Smooth muscle cell (in vitro differentiated cells): ENCODE results near the gene LHFPL3. TPM values are rescaled to one million over a fixed set of nuclear protein-coding genes. Genes with fewer than 3 reads are reported as not detected.

ENCODE experiments used
- DNase-seq: peaks from one replicate; lab custom pipeline; 2025; ENCODE audit not compliant: unreplicated experiment; lab: John Stamatoyannopoulos, UW
- H2AFZ ChIP-seq: fragments of 200-600 bp; sonication (generic); 2 replicates; pipeline ENCODE4 v1.6.0; 2016; ENCODE audit warnings: antibody characterized with exemption, low read depth, mild to moderate bottlenecking
- H3F3A ChIP-seq: fragments of 200-600 bp; sonication (generic); 2 replicates; pipeline ENCODE4 v1.6.0; 2017; ENCODE audit warnings: antibody characterized with exemption, low read depth
- H3K27ac ChIP-seq: fragments of 200-600 bp; sonication (generic); 2 replicates; pipeline ENCODE4 v1.5.1; 2016; ENCODE audit warnings: low read depth, mild to moderate bottlenecking
- H3K27me3 ChIP-seq: fragments of 200-600 bp; sonication (generic); 2 replicates; pipeline ENCODE4 v1.6.1; 2016; ENCODE audit warnings: low read depth, mild to moderate bottlenecking
- H3K36me3 ChIP-seq: fragments of 200-600 bp; sonication (generic); 2 replicates; pipeline ENCODE4 v1.5.1; 2016; ENCODE audit warnings: low read depth
- H3K4me1 ChIP-seq: fragments of 200-600 bp; sonication (generic); 2 replicates; pipeline ENCODE4 v1.5.1; 2016; ENCODE audit warnings: low read depth
- H3K4me2 ChIP-seq: fragments of 200-600 bp; sonication (generic); 2 replicates; pipeline ENCODE4 v1.6.0; 2016; ENCODE audit warnings: mild to moderate bottlenecking
- H3K4me3 ChIP-seq: fragments of 200-600 bp; sonication (generic); 2 replicates; pipeline ENCODE4 v1.5.1; 2016; ENCODE audit warnings: mild to moderate bottlenecking
- H3K79me2 ChIP-seq: fragments of 200-600 bp; sonication (generic); 2 replicates; pipeline ENCODE4 v1.6.0; 2016; ENCODE audit warnings: low read depth, mild to moderate bottlenecking
- H3K9ac ChIP-seq: fragments of 200-600 bp; sonication (generic); 2 replicates; pipeline ENCODE4 v1.6.0; 2016; ENCODE audit warnings: low read depth
- H3K9me3 ChIP-seq: fragments of 200-600 bp; sonication (generic); replicated peaks from 2 replicates; pipeline ENCODE4 v1.5.1; 2016; ENCODE audit warnings: low read depth
- H4K20me1 ChIP-seq: fragments of 200-600 bp; sonication (generic); 2 replicates; pipeline ENCODE4 v1.6.0; 2016; ENCODE audit warnings: low read depth
- CTCF ChIP-seq: fragments of 200-600 bp; sonication (generic); IDR thresholded peaks from 2 replicates; pipeline ENCODE4 v1.5.1; 2017; ENCODE audit warnings: borderline replicate concordance, mild to moderate bottlenecking, antibody characterized with exemption; ENCODE audit not compliant: insufficient read depth, poor library complexity, severe bottlenecking
- WGBS: methylation state at CpG from one replicate; pipeline ENCODE4 v1.1.7; 2016; ENCODE audit warnings: low lambda C conversion rate; 5-methylcytosine and 5-hydroxymethylcytosine counted together
- polyA plus RNA-seq: library from polyadenylated mRNA; unstranded; fragments of >200 nt; fragmentation: Nextera tagmentation; extraction: Ambion mirVana; gene quantifications from 2 replicates; pipeline ENCODE4 v1.2.1, GENCODE V29; 2016
- total RNA-seq: library from RNA; depleted of rRNA; stranded (reverse); fragments of >200 nt; gene quantifications from 2 replicates; pipeline ENCODE4 v1.2.3, GENCODE V29; 2014

LHFPL3 gene
- total and polyA plus RNA-seq, 2 experiments from 2014 or later = not detected

DNA sequence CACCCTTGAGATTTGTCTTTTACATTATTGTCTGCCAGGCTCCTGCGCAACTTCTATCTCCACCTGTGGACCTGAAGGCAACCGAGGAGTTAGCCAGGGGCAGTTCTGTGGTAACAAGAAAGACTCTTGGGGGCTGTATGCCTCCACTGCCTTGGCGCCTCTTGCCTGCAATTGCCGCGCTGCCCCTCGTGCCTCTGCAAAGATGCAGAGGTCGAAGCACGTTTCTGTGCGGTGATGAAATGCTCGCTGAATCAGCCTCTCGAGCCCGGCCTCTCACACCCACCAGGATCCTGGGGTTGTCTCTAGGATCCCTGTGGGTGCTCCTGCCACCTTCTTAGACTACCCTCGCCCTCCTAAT, 486 bp upstream of the LHFPL3 start:
- Histone ChIP-seq H3K4me1 (peaks cover 10% of the 10 kb centered on the region), H3F3A (no peaks in the 10 kb centered on the region), H3K9me3 (no peaks in the 10 kb centered on the region), H3K9ac (no peak overlapping the region), H3K27me3 (peaks cover 84% of the 10 kb centered on the region), H4K20me1 (no peaks in the 10 kb centered on the region), H3K36me3 (no peaks in the 10 kb centered on the region), H3K27ac (no peak overlapping the region), H3K79me2 (no peaks in the 10 kb centered on the region), H3K4me2 (peak overlapping the region; percentile 80), H3K4me3 (peak overlapping the region; percentile 26), H2AFZ (no peak overlapping the region)
- WGBS = 12% methylated on average over 13 of the region's 13 CpGs
- DNase-seq = no peak
- no peak for TF ChIP-seq CTCF

DNA sequence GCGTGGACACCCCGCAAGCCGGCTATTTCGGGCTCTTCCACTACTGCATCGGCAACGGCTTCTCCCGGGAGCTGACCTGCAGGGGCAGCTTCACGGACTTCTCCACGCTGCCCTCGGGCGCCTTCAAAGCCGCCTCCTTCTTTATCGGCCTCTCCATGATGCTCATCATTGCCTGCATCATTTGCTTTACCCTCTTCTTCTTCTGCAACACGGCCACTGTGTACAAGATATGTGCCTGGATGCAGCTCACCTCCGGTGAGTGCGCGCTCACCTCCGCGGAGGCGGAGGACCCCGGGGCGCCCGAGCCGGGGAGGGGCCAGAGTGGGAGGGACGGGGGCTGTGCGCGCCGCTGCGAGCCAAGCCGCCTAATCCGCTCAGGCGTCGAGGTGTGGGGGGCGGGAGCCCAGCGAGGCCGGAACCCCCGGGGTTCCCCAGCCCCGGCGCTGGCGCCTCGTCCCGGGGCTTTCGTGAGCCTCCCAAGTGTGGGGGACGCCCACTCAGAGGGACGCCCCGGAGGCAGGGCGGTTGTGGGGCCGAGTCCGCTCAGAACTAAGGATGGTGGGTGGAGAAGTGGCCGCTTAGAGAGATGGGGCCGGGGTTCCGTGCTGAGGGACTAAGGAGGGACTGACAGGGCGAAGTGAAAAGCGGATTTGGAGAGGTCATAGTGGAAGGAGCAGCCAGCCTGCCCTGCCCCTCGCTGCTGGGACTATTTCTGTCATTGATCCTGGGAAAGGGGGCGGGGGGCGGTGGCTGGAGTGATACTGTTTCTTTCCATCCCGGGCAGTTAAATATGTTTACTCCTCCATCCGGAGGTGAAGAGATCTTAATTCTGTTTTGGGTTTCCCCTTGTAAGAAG, 795 bp downstream of the LHFPL3 start:
- WGBS = 4% methylated on average over 58 of the region's 59 CpGs
- H3K4me1 ChIP-seq = peaks cover 10% of the 10 kb centered on the region
- H3K9ac ChIP-seq = no peak overlapping the region
- H3K27ac ChIP-seq = no peak overlapping the region
- DNase-seq = no peak
- H3F3A ChIP-seq = no peaks in the 10 kb centered on the region
- H3K79me2 ChIP-seq = no peaks in the 10 kb centered on the region
- TF ChIP-seq CTCF = no peak
- no peaks in the 10 kb centered on the region for H3K36me3 ChIP-seq
- peak overlapping the region; percentile 26 for H3K4me3 ChIP-seq
- H4K20me1 ChIP-seq = no peaks in the 10 kb centered on the region
- H3K27me3 ChIP-seq = peaks cover 83% of the 10 kb centered on the region
- peak overlapping the region; percentile 80 for H3K4me2 ChIP-seq
- H3K9me3 ChIP-seq = no peaks in the 10 kb centered on the region
- no peak overlapping the region for H2AFZ ChIP-seq

GRCh38 chr7:104341546-104341945, 13.1 kb downstream of the LHFPL3 start:
- H3K4me3 ChIP-seq = no peak overlapping the region
- H3K27ac ChIP-seq = no peak overlapping the region
- no peaks in the 10 kb centered on the region for H3K36me3 ChIP-seq
- H3K79me2 ChIP-seq = no peaks in the 10 kb centered on the region
- no peaks in the 10 kb centered on the region for H4K20me1 ChIP-seq
- no peaks in the 10 kb centered on the region for H3K4me1 ChIP-seq
- H2AFZ ChIP-seq = no peak overlapping the region
- H3K27me3 ChIP-seq = peaks cover 3% of the 10 kb centered on the region
- no peaks in the 10 kb centered on the region for H3F3A ChIP-seq
- no peak overlapping the region for H3K4me2 ChIP-seq
- WGBS = 14% methylated on average over 2 of the region's 2 CpGs
- TF ChIP-seq CTCF = no peak
- DNase-seq = no peak
- H3K9me3 ChIP-seq = no peaks in the 10 kb centered on the region
- no peak overlapping the region for H3K9ac ChIP-seq

DNA sequence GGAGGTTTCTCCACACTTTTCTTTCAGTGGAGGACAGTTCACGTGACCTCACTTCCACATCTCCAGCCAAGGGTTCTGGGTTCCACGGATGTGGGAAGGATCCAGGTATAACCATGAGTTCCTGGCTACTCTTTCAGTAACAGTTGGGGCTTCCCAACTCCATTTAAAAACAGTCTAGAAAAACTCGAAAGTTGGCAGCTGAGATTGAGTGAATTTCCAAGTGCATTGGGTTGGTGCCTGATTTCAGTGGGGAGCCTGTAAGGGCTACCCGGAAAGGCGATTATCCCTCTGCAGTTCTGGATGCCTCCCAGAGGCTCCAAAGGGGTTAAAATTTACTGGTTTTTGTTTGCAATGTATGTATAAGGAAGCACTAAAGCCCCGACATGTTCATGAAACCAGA, 24.3 kb downstream of the LHFPL3 start:
- H4K20me1 ChIP-seq = no peaks in the 10 kb centered on the region
- DNase-seq = no peak
- TF ChIP-seq CTCF = no peak
- H3K4me1 ChIP-seq = no peaks in the 10 kb centered on the region
- no peaks in the 10 kb centered on the region for H3K27me3 ChIP-seq
- no peaks in the 10 kb centered on the region for H3K79me2 ChIP-seq
- H2AFZ ChIP-seq = no peak overlapping the region
- no peaks in the 10 kb centered on the region for H3F3A ChIP-seq
- H3K9ac ChIP-seq = no peak overlapping the region
- H3K4me2 ChIP-seq = no peak overlapping the region
- WGBS = 61% methylated on average over 6 of the region's 6 CpGs
- H3K4me3 ChIP-seq = no peak overlapping the region
- H3K27ac ChIP-seq = no peak overlapping the region
- no peaks in the 10 kb centered on the region for H3K36me3 ChIP-seq
- H3K9me3 ChIP-seq = no peaks in the 10 kb centered on the region
